Esophagus squamous epithelium (tissue), 5 donors: ENCODE measurements around the gene MYPN. TPM values are rescaled to one million over a fixed set of nuclear protein-coding genes. Genes with fewer than 3 reads are reported as not detected.

Experiments used
- DNase-seq: peaks from one replicate; lab custom pipeline; 2025; lab: John Stamatoyannopoulos, UW
- H3K27ac ChIP-seq, 4 donors: fragments of 200-600 bp; sonication (generic); one replicate each; pipeline ENCODE4 v1.5.1; 2016 to 2019; ENCODE audit warnings: mild to moderate bottlenecking in 1 of 4
- H3K27me3 ChIP-seq, 4 donors: fragments of 200-600 bp; sonication (generic); 1 replicate in 3 of 4; 2 replicates in 1 of 4; pipeline versions ENCODE4 v1.5.1 to v1.6.0; 2017 to 2021; ENCODE audit warnings: antibody characterized with exemption in 1 of 4
- H3K36me3 ChIP-seq, 3 donors: fragments of 200-600 bp; sonication (generic); one replicate each; pipeline ENCODE4 v1.5.1; 2016 to 2019
- H3K4me1 ChIP-seq, 3 donors: fragments of 200-600 bp; sonication (generic); one replicate each; pipeline ENCODE4 v1.5.1; 2017 to 2019
- H3K4me3 ChIP-seq, 4 donors: fragments of 200-600 bp; sonication (generic); 1 replicate in 3 of 4; 2 replicates in 1 of 4; pipeline ENCODE4 v1.5.1; 2016 to 2019; ENCODE audit warnings: mild to moderate bottlenecking in 2 of 4, moderate library complexity in 1 of 4
- H3K9me3 ChIP-seq, 3 donors: fragments of 200-600 bp; sonication (generic); one replicate each; pipeline ENCODE4 v1.5.1; 2016 to 2019
- POLR2A ChIP-seq, 4 donors: fragments of 450-650 bp; IDR thresholded peaks; one replicate each; pipeline ENCODE4 v1.6.1; 2017; ENCODE audit warnings: antibody characterized with exemption in 4 of 4, mild to moderate bottlenecking in 4 of 4, moderate library complexity in 3 of 4
- WGBS, 2 donors: methylation state at CpG; one replicate each; pipeline ENCODE4 v1.1.5; 2018; 5-methylcytosine and 5-hydroxymethylcytosine counted together
- intact Hi-C: fragments of 100-400 bp; cut with DNase I; formaldehyde crosslinking; loops from one replicate; pipeline ENCODE4 v1.15.0; 2022
- total RNA-seq, 4 donors: library from RNA; depleted of rRNA; stranded (reverse); fragments of >200 nt; gene quantifications; one replicate each; pipeline ENCODE4 v1.1.0, GENCODE V29; 2016
- TF ChIP-seq, protein P1 (sequence below), 6 experiments: fragments of 450-650 bp in 4 of 6; fragments of 200-600 bp in 2 of 6; sonication (generic) in 2 of 6; IDR thresholded peaks; one replicate each; pipeline ENCODE4 v1.5.1; 2016 to 2019; ENCODE audit warnings: antibody characterized with exemption in 6 of 6, mild to moderate bottlenecking in 4 of 6, moderate library complexity in 4 of 6
- donor health status: DM: yes; HTN: yes; CAD: no.

MYPN gene
- total RNA-seq, 4 donors from 2014 or later: not detected

GRCh38 chr10:68086011-68086410 is 23.3 kb upstream of the MYPN start:
- Histone ChIP-seq H3K4me3 (no peak overlapping the region), H3K36me3 (no peaks in the 10 kb centered on the region), H3K9me3 (no peaks in the 10 kb centered on the region), H3K27me3 (no peaks in the 10 kb centered on the region), H3K27ac (no peak overlapping the region), H3K4me1 (peaks cover 0 to 17% (median 4%) of the 10 kb centered on the region in 3 donors)
- no peak for TF ChIP-seq POLR2A (IDR thresholded peaks at IDR 0.05)
- TF ChIP-seq, protein P1, sequence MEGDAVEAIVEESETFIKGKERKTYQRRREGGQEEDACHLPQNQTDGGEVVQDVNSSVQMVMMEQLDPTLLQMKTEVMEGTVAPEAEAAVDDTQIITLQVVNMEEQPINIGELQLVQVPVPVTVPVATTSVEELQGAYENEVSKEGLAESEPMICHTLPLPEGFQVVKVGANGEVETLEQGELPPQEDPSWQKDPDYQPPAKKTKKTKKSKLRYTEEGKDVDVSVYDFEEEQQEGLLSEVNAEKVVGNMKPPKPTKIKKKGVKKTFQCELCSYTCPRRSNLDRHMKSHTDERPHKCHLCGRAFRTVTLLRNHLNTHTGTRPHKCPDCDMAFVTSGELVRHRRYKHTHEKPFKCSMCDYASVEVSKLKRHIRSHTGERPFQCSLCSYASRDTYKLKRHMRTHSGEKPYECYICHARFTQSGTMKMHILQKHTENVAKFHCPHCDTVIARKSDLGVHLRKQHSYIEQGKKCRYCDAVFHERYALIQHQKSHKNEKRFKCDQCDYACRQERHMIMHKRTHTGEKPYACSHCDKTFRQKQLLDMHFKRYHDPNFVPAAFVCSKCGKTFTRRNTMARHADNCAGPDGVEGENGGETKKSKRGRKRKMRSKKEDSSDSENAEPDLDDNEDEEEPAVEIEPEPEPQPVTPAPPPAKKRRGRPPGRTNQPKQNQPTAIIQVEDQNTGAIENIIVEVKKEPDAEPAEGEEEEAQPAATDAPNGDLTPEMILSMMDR (IDR thresholded peaks at IDR 0.05): no peak
- 56 to 59% methylated on average over 2 of the region's 2 CpGs for WGBS, 2 donors
- no peak for DNase-seq
- intact Hi-C loops: loop anchor here (10.0 kb wide), 1 partner anchor 69 kb away; no protein-coding TSS in a partner anchor

DNA sequence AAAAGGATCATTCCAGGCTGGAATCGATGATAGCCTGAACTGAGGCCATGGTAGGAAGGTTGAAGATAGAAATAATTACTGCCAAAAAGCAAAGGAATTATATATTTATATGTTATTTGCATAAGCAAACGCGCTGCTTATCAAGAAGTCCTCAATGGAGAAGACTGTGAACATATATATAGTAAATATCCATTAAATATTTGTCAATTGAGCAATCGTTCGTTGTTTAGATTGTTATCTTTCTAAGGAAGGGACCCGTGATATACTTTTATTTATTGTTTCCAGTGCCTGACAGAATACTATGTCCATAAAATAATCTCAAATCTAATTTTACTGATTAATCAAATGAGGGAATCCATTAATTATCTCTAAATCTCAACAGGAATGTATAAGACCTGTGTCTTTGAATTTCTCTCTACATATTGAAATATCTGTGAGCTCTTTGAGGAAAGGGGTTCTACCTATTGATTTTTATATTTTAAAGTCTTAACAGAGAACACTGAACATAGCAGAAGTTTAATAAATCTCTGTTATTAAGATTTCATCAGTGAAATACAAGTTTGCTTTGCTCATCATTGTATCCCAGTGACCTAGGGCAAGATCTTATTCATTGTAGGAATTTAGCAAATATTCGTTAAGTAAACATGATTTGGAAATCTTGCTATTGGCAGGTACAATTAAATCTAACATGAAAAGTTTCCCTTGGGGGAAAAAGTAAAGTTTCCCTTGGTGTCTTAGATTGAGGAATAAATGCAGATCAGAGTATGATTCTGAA is 22.2 kb upstream of the MYPN start:
- WGBS, 2 donors: 79 to 81% methylated on average over 7 of the region's 7 CpGs
- no peak overlapping the region for H3K4me3 ChIP-seq

GRCh38 chr10:68087685-68088401 is 21.4 kb upstream of the MYPN start:
- no peaks in the 10 kb centered on the region for H3K9me3 ChIP-seq

More for the DNA sequence above, 22.2 kb upstream of the MYPN start:
- Histone ChIP-seq H3K27me3 (no peaks in the 10 kb centered on the region), H3K9me3 (no peaks in the 10 kb centered on the region), H3K36me3 (no peaks in the 10 kb centered on the region), H3K27ac (no peak overlapping the region), H3K4me1 (peaks cover 0 to 17% (median 4%) of the 10 kb centered on the region in 3 donors)
- no peak for DNase-seq
- TF ChIP-seq POLR2A (IDR thresholded peaks at IDR 0.05): no peak
- TF ChIP-seq, protein P1 (IDR thresholded peaks at IDR 0.05): no peak
- intact Hi-C loops: loop anchor here (10.0 kb wide), 1 partner anchor 68 kb away; no protein-coding TSS in a partner anchor

GRCh38 chr10:68088740-68089139 is 20.5 kb upstream of the MYPN start:
- Histone ChIP-seq H3K4me1 (peaks cover 0 to 19% (median 4%) of the 10 kb centered on the region in 3 donors), H3K27ac (no peak overlapping the region), H3K27me3 (no peaks in the 10 kb centered on the region), H3K36me3 (no peaks in the 10 kb centered on the region), H3K9me3 (no peaks in the 10 kb centered on the region), H3K4me3 (no peak overlapping the region)
- WGBS, 2 donors: 19 to 27% methylated on average over 4 of the region's 4 CpGs
- no peak for DNase-seq
- intact Hi-C loops: loop anchor here (10.0 kb wide), 1 partner anchor 66 kb away; no protein-coding TSS in a partner anchor
- TF ChIP-seq, protein P1 (IDR thresholded peaks at IDR 0.05): no peak
- TF ChIP-seq POLR2A (IDR thresholded peaks at IDR 0.05): no peak

More at GRCh38 chr10:68087685-68088401, 21.4 kb upstream of the MYPN start:
- Histone ChIP-seq H3K4me1 (peaks cover 0 to 17% (median 4%) of the 10 kb centered on the region in 3 donors), H3K4me3 (no peak overlapping the region), H3K27me3 (no peaks in the 10 kb centered on the region), H3K27ac (no peak overlapping the region), H3K36me3 (no peaks in the 10 kb centered on the region)
- TF ChIP-seq POLR2A (IDR thresholded peaks at IDR 0.05): no peak
- TF ChIP-seq, protein P1 (IDR thresholded peaks at IDR 0.05): no peak
- WGBS, 2 donors: 44% methylated on average over 2 of the region's 2 CpGs
- intact Hi-C loops: loop anchor here (10.0 kb wide), 1 partner anchor 67 kb away; no protein-coding TSS in a partner anchor
- no peak for DNase-seq
